GM13977 (cell line): Measurements from ENCODE around the gene PGF.

Experiments
- DNase-seq: peaks from one replicate; pipeline ENCODE4 v3.0.0; 2012; ENCODE audit warnings: low spot score
- in situ Hi-C: fragments of 300-500 bp; cut with MboI; formaldehyde crosslinking; loops from one replicate; pipeline ENCODE4 v1.12.0; 2022; ENCODE audit warnings: low sequenced_read_pairs, low pct_unique_long_range_greater_than_20kb, mixed read lengths, inconsistent platforms; ENCODE audit not compliant: unreplicated experiment
- TF ChIP-seq, protein P1 (sequence below): IDR thresholded peaks from 2 replicates; pipeline ENCODE4 v1.5.1; 2012; ENCODE audit warnings: mild to moderate bottlenecking, control low read depth; ENCODE audit not compliant: insufficient read depth; ENCODE audit errors: extremely low read depth, missing control alignments

Gene PGF

DNA sequence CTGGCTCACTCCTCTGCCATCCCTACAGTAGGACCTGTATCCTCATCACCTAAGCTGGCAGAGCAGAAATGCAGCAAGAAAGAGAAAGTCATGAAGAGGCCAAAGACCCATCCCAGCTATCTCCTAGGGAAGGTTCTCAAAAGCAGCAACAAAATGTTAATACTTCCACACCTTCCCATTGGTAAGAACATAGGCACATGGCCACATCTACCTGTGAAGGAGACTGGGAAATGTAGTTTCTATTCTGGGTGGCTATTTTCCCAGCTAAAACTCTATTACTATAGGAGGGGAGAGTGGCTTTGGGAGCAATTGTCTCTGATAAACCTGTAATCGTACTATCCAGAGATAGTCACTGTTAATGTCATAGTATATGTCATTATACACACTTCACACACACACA, 33.6 kb upstream of the PGF start:
- in situ Hi-C loops, result no loop called here
- DNase-seq, result no peak
- TF ChIP-seq, protein P1, sequence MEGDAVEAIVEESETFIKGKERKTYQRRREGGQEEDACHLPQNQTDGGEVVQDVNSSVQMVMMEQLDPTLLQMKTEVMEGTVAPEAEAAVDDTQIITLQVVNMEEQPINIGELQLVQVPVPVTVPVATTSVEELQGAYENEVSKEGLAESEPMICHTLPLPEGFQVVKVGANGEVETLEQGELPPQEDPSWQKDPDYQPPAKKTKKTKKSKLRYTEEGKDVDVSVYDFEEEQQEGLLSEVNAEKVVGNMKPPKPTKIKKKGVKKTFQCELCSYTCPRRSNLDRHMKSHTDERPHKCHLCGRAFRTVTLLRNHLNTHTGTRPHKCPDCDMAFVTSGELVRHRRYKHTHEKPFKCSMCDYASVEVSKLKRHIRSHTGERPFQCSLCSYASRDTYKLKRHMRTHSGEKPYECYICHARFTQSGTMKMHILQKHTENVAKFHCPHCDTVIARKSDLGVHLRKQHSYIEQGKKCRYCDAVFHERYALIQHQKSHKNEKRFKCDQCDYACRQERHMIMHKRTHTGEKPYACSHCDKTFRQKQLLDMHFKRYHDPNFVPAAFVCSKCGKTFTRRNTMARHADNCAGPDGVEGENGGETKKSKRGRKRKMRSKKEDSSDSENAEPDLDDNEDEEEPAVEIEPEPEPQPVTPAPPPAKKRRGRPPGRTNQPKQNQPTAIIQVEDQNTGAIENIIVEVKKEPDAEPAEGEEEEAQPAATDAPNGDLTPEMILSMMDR, result no peak

DNA sequence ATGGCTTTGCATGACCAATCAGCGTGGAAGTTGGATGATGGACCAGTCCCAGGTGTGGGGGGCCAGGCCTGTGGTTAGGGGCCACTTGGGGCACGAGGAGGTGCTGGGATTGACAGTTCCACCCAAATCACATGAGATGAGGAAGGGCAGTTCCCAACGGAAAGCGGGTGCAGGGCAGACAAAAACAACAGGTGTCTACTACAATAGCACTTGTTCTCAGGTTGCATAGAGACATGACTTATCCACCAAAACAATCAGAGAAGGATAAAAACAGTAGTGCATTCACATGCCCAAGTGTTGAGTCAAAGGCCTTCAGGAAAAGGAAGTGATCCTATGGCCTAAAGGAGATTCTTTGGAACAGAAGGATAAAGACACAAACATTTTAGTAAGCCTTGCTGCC, 32.7 kb upstream of the PGF start:
- DNase-seq, result no peak
- TF ChIP-seq, protein P1, result no peak
- in situ Hi-C loops, result no loop called here

DNA sequence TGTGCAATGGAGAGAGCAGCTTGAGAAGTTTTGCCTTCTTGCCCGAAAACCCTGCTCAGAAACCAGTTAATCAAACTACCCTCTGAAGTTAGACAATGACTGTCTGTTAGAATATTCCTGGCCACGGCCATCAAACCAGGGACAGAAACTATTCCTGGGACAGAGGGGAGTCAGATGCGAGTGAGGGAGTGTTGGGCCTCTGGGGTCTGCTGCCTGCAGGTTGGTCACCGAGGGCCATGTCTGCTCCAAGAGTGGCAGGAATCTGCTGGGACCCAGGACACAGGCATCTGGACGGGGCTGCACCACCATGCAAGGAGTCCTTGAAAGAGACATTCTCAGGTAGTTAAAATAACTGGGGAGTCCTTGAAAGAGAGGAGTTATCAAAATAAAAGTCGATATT, 30.4 kb upstream of the PGF start:
- no peak for DNase-seq
- in situ Hi-C loops, result no loop called here
- TF ChIP-seq, protein P1, result no peak

DNA sequence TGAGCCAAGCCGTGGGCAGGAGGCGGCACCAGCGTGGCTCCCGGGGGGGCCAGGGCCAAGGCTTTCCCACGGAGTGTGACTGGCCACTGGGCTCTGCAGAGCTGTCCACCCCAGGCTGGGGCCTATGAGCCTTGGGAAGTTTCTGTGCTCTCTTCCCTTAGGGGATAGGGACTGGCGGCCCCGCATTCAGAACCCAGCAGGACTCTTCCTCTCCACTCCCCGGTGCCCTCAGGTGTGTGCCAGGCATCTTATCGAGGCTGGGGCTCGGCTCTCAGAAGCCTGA, 29.6 kb upstream of the PGF start:
- in situ Hi-C loops, result no loop called here
- TF ChIP-seq, protein P1, result no peak
- DNase-seq, result no peak

DNA sequence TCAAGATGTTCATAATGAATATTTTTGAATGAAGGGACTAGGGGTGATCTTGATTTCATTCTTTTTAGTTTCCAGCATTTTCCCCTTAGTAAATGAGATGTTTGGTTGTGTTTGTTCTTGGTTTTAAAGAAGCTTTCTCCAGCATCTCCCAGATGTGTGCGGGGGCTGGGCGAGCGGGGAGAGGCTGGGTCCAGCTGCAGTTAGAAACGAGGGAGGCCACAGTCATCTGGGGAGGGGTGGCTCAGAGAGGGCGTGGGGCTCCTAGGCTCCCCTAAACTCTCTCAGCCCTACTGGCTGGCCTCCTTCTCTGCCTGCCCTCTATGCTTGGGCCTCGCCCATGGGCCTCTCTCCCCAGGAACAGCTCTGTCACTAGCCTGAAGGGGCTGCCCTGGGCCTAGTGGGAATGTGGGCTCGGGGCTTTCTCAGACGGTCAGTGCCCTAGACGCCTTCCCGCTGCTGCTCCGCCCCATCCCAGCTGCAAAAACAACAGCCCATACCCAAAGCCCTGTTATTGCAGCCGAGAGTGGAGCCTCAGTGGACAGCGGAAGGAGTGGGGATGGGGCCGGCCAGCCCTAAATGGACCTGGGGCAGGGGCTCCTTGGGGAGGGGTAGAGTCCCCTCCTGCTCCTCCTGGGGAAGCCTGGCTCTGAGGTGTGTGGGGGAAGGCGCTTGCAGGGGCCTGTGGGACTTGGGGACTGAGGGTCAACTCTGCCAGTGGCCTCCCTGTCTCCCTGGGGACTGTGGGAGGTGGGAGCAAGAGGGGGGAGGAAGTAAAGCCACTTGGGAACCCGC, 29.0 kb upstream of the PGF start:
- in situ Hi-C loops, result no loop called here
- TF ChIP-seq, protein P1, result no peak
- DNase-seq, result no peak

DNA sequence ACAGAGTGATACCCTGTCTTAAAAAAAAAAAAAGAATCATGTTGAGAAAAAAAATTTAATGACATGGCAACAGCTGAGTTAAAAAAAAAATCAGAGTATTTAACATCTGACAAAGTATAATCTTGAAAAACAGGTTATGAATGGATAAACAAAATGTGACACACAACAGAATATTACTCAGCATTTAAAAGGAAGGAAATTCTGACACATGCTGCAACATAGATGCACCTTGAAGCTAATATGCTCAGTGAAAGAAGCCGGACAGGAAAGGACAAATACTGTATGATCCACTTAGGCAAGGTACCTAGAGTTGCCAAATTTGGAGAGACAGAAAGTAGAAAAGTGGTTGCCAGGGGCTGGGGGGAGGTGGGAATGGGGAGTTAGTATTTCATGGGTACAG, 27.9 kb upstream of the PGF start:
- in situ Hi-C loops, result no loop called here
- TF ChIP-seq, protein P1, result no peak

More for the DNA sequence above, 27.9 kb upstream of the PGF start:
- DNase-seq, result no peak
